HepG2 (cell line): ENCODE results near the gene RASSF9. TPM values are rescaled to one million over a fixed set of nuclear protein-coding genes. Genes with fewer than 3 reads are reported as not detected.

Source experiments
- ATAC-seq: fragments of 200-7000 bp; cut with Tn5 transposase; 3 replicates; pipeline ENCODE4 v1.9.1; 2020; ENCODE audit warnings: mild to moderate bottlenecking, moderate library complexity
- BruUV-seq: library from RNA; stranded (reverse); fragments of 400-500 nt; replicated peaks from 2 replicates; lab custom pipeline; 2021; lab: Mats Ljungman, UMichigan
- CTCF ChIA-PET: fragments of 300-600 bp; formaldehyde crosslinking; extraction: SDS; loops from one replicate; lab custom pipeline; 2021; ENCODE audit warnings: low total read pairs, inconsistent platforms, low intra/inter-chr PET ratio; lab: Yijun Ruan, JAX
- POLR2A ChIA-PET: fragments of 350-600 bp; sonication (Branson Sonifier 250); formaldehyde crosslinking; loops from one replicate; lab custom pipeline; 2020; ENCODE audit warnings: antibody characterized with exemption, inconsistent platforms; lab: Yijun Ruan, JAX
- DNase-seq: peaks from one replicate; pipeline ENCODE4 v3.0.0-alpha.2; 2015; ENCODE audit warnings: low spot score
- FAIRE-seq: peaks from 3 replicates; lab custom pipeline; 2011; peaks lifted over from hg19 to GRCh38; lab: Jason Lieb, UNC
- H2AFZ ChIP-seq: one replicate; pipeline ENCODE4 v1.6.1; 2011; ENCODE audit warnings: low read length, inconsistent platforms
- H3K27ac ChIP-seq: fragments of 300-600 bp; 3 replicates; pipeline ENCODE4 v1.8.0; 2011; ENCODE audit warnings: mixed run types, mild to moderate bottlenecking, mixed read lengths, low read length, inconsistent platforms; ENCODE audit not compliant: insufficient read depth; ENCODE audit errors: extremely low read length
- H3K27me3 ChIP-seq, 2 experiments: fragments of 200-600 bp in 1 of 2; 2 replicates in 1 of 2; 3 replicates in 1 of 2; pipeline versions ENCODE4 v1.6.0 to v1.8.0; 2011; ENCODE audit warnings: low read length in 2 of 2, mild to moderate bottlenecking in 2 of 2, moderate library complexity in 2 of 2, inconsistent platforms in 1 of 2; ENCODE audit not compliant: insufficient read depth in 2 of 2, control insufficient read depth in 1 of 2
- H3K36me3 ChIP-seq, 2 experiments: fragments of 200-600 bp in 1 of 2; replicated peaks in 1 of 2; 2 replicates in 1 of 2; 3 replicates in 1 of 2; pipeline versions ENCODE4 v1.5.1 to v1.8.0; 2011; ENCODE audit warnings: low read length in 2 of 2, inconsistent platforms in 1 of 2; ENCODE audit not compliant: insufficient read depth in 2 of 2, control insufficient read depth in 1 of 2
- H3K4me1 ChIP-seq: 2 replicates; pipeline ENCODE4 v1.5.1; 2012; ENCODE audit warnings: low read length, inconsistent platforms; ENCODE audit not compliant: insufficient read depth
- H3K4me2 ChIP-seq: 2 replicates; pipeline ENCODE4 v1.6.0; 2011; ENCODE audit warnings: low read depth, low read length, inconsistent platforms
- H3K4me3 ChIP-seq, 3 experiments: fragments of 200-600 bp in 1 of 3; sonication (generic), shearing (Covaris generic) in 1 of 3; replicated peaks in 1 of 3; 2 replicates each; pipeline ENCODE4 v1.5.1; 2011 to 2016; ENCODE audit warnings: low read length in 3 of 3, inconsistent platforms in 2 of 3, low read depth in 2 of 3, mild to moderate bottlenecking in 2 of 3, control low read depth in 1 of 3, mixed read lengths in 1 of 3; ENCODE audit not compliant: insufficient read depth in 1 of 3
- H3K79me2 ChIP-seq: one replicate; pipeline ENCODE4 v1.6.1; 2011; ENCODE audit warnings: low read length, inconsistent platforms; ENCODE audit not compliant: insufficient read depth
- H3K9ac ChIP-seq: 2 replicates; pipeline ENCODE4 v1.6.0; 2011; ENCODE audit warnings: mild to moderate bottlenecking, low read depth, low read length, inconsistent platforms; ENCODE audit not compliant: insufficient read depth
- H3K9me3 ChIP-seq: 2 replicates; pipeline ENCODE4 v1.5.1; 2012; ENCODE audit warnings: mild to moderate bottlenecking, low read length
- H4K20me1 ChIP-seq: 2 replicates; pipeline ENCODE4 v1.6.0; 2011; ENCODE audit warnings: inconsistent platforms, mild to moderate bottlenecking, low read length, moderate library complexity; ENCODE audit not compliant: insufficient read depth
- ADNP ChIP-seq: sonication (generic); formaldehyde crosslinking; IDR thresholded peaks from 2 replicates; pipeline ENCODE4 v1.4.0; 2020; ENCODE audit warnings: missing genetic modification reagents
- HNRNPUL1 ChIP-seq: fragments of 200-400 bp; formaldehyde crosslinking; IDR thresholded peaks from 2 replicates; pipeline ENCODE4 v1.6.1; 2017; ENCODE audit warnings: low read depth, mild to moderate bottlenecking, low read length, moderate library complexity
- SNAPC2 ChIP-seq: sonication (generic); formaldehyde crosslinking; IDR thresholded peaks from 2 replicates; pipeline ENCODE4 v1.8.1; 2022; ENCODE audit warnings: mild to moderate bottlenecking, missing genetic modification reagents
- TBX3 ChIP-seq: fragments of 450-650 bp; IDR thresholded peaks from 2 replicates; pipeline ENCODE4 v1.6.1; 2017; ENCODE audit warnings: antibody characterized with exemption, mild to moderate bottlenecking, inconsistent platforms, borderline replicate concordance
- ZMYM3 ChIP-seq: sonication (generic); formaldehyde crosslinking; IDR thresholded peaks from 2 replicates; pipeline ENCODE4 v1.5.1; 2020; ENCODE audit warnings: mild to moderate bottlenecking, missing genetic modification reagents
- ZNF17 ChIP-seq: sonication (generic); formaldehyde crosslinking; IDR thresholded peaks from 2 replicates; pipeline ENCODE4 v1.5.0; 2020; ENCODE audit warnings: mild to moderate bottlenecking, missing genetic modification reagents
- ZNF484 ChIP-seq: sonication (generic); formaldehyde crosslinking; IDR thresholded peaks from 2 replicates; pipeline ENCODE4 v1.5.1; 2020; ENCODE audit warnings: mild to moderate bottlenecking, low read depth, missing genetic modification reagents, borderline replicate concordance
- ZNF567 ChIP-seq: sonication (generic); formaldehyde crosslinking; IDR thresholded peaks from 2 replicates; pipeline ENCODE4 v1.8.1; 2023; ENCODE audit warnings: mild to moderate bottlenecking, missing genetic modification reagents, borderline replicate concordance
- ZNF75D ChIP-seq: sonication (generic); formaldehyde crosslinking; IDR thresholded peaks from 2 replicates; pipeline ENCODE4 v1.8.1; 2023; ENCODE audit warnings: missing genetic modification reagents, mild to moderate bottlenecking, borderline replicate concordance
- ZNF790 ChIP-seq: sonication (generic); formaldehyde crosslinking; IDR thresholded peaks from 2 replicates; pipeline ENCODE4 v1.8.0; 2022; ENCODE audit warnings: missing genetic modification reagents, mild to moderate bottlenecking, borderline replicate concordance
- ZSCAN20 ChIP-seq: sonication (generic); formaldehyde crosslinking; IDR thresholded peaks from 2 replicates; pipeline ENCODE4 v1.4.0; 2020; ENCODE audit warnings: missing genetic modification reagents, mild to moderate bottlenecking, borderline replicate concordance
- ZSCAN9 ChIP-seq: IDR thresholded peaks from 2 replicates; pipeline ENCODE4 v1.6.1; 2016; ENCODE audit warnings: borderline replicate concordance
- WGBS: methylation state at CpG from one replicate; pipeline ENCODE4 v1.1.6; 2017; ENCODE audit warnings: low lambda C conversion rate; 5-methylcytosine and 5-hydroxymethylcytosine counted together
- in situ Hi-C: cut with HindIII; loops from 2 replicates; pipeline ENCODE4 v1.10.0; 2017; ENCODE audit warnings: low pct_unique_long_range_greater_than_20kb; ENCODE audit not compliant: extremely low pct_ligation_motif_present
- intact Hi-C: fragments of 100-400 bp; cut with micrococcal nuclease; formaldehyde crosslinking; loops from one replicate; pipeline ENCODE4 v1.10.0; 2022; ENCODE audit not compliant: unreplicated experiment
- polyA plus RNA-seq, 8 experiments: library from polyadenylated mRNA; depleted of rRNA in 3 of 8; stranded (reverse) in 7 of 8; unstranded in 1 of 8; fragments of >200 nt; fragmentation: Illumina TruSeq in 4 of 8; extraction: Trizol in 4 of 8; gene quantifications; 2 replicates each; pipeline versions ENCODE4 v1.2.1 to v1.2.3, GENCODE V29; 2011 to 2016; ENCODE audit warnings: low read depth in 4 of 8, missing spikeins in 1 of 8, mixed read lengths in 1 of 8; ENCODE audit not compliant: insufficient read depth in 1 of 8
- total RNA-seq, 5 experiments: library from RNA; depleted of rRNA; stranded (reverse); fragments of >200 nt; fragmentation: Illumina TruSeq; extraction: Trizol; gene quantifications; 2 replicates each; pipeline ENCODE4 v1.2.3, GENCODE V29; 2016; ENCODE audit warnings: low read depth in 1 of 5
- TF ChIP-seq, protein P1 (sequence below): sonication (generic); formaldehyde crosslinking; IDR thresholded peaks from 2 replicates; pipeline ENCODE4 v1.4.0; 2020; ENCODE audit warnings: mild to moderate bottlenecking, missing genetic modification reagents
- TF ChIP-seq, protein P2 (sequence below), 2 experiments: sonication (generic) in 1 of 2; formaldehyde crosslinking in 1 of 2; IDR thresholded peaks; 2 replicates each; pipeline versions ENCODE4 v1.4.0 to v1.6.1; 2018 to 2020; ENCODE audit warnings: missing genetic modification reagents in 2 of 2, borderline replicate concordance in 1 of 2, low read depth in 1 of 2, mild to moderate bottlenecking in 1 of 2, missing biosample characterization in 1 of 2
- TF ChIP-seq, protein P3 (sequence below): sonication (generic); formaldehyde crosslinking; IDR thresholded peaks from 2 replicates; pipeline ENCODE4 v1.8.0; 2022; ENCODE audit warnings: missing genetic modification reagents, low read depth, mild to moderate bottlenecking, borderline replicate concordance

RASSF9 gene
- total and polyA plus RNA-seq, 2 of the 13 experiments (the other 11 are each of a cell fraction or from before 2014, with no cell fraction given), result not detected

DNA sequence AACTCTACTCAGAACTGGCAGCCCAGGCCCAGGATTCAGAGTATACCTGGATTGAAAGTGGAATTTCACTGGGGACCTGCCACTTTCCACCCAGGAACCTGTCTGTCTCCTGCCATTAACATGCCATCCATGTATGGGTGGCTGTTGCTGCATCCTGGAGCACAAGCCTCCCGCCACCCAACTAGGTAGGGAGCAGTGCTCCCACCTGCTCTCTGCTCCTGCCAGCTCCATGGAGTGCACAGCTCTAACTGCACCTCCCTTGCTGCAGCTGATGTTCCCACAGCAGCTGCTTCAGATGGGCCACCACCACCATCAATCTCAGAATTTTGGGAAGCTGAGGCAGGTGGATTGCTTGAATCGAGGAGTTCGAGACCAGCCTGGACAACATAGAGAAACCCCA, 20.8 kb upstream of the RASSF9 start:
- WGBS, result 0% methylated on average over 2 of the region's 3 CpGs
- Histone ChIP-seq H3K9ac (no peak overlapping the region), H3K79me2 (no peaks in the 10 kb centered on the region), H4K20me1 (no peaks in the 10 kb centered on the region), H3K27me3 (no peaks in the 10 kb centered on the region), H3K4me3 (no peak overlapping the region), H3K4me2 (no peak overlapping the region), H3K27ac (no peak overlapping the region), H3K4me1 (no peaks in the 10 kb centered on the region), H3K9me3 (no peaks in the 10 kb centered on the region), H3K36me3 (no peaks in the 10 kb centered on the region), H2AFZ (no peak overlapping the region)
- FAIRE-seq (no peak), ATAC-seq (no peak), DNase-seq (no peak)
- BruUV-seq, result no TSS peak
- CTCF ChIA-PET, result no interaction called here
- intact Hi-C loops (no loop called here), in situ Hi-C loops (no loop called here)
- TF ChIP-seq, protein P1, sequence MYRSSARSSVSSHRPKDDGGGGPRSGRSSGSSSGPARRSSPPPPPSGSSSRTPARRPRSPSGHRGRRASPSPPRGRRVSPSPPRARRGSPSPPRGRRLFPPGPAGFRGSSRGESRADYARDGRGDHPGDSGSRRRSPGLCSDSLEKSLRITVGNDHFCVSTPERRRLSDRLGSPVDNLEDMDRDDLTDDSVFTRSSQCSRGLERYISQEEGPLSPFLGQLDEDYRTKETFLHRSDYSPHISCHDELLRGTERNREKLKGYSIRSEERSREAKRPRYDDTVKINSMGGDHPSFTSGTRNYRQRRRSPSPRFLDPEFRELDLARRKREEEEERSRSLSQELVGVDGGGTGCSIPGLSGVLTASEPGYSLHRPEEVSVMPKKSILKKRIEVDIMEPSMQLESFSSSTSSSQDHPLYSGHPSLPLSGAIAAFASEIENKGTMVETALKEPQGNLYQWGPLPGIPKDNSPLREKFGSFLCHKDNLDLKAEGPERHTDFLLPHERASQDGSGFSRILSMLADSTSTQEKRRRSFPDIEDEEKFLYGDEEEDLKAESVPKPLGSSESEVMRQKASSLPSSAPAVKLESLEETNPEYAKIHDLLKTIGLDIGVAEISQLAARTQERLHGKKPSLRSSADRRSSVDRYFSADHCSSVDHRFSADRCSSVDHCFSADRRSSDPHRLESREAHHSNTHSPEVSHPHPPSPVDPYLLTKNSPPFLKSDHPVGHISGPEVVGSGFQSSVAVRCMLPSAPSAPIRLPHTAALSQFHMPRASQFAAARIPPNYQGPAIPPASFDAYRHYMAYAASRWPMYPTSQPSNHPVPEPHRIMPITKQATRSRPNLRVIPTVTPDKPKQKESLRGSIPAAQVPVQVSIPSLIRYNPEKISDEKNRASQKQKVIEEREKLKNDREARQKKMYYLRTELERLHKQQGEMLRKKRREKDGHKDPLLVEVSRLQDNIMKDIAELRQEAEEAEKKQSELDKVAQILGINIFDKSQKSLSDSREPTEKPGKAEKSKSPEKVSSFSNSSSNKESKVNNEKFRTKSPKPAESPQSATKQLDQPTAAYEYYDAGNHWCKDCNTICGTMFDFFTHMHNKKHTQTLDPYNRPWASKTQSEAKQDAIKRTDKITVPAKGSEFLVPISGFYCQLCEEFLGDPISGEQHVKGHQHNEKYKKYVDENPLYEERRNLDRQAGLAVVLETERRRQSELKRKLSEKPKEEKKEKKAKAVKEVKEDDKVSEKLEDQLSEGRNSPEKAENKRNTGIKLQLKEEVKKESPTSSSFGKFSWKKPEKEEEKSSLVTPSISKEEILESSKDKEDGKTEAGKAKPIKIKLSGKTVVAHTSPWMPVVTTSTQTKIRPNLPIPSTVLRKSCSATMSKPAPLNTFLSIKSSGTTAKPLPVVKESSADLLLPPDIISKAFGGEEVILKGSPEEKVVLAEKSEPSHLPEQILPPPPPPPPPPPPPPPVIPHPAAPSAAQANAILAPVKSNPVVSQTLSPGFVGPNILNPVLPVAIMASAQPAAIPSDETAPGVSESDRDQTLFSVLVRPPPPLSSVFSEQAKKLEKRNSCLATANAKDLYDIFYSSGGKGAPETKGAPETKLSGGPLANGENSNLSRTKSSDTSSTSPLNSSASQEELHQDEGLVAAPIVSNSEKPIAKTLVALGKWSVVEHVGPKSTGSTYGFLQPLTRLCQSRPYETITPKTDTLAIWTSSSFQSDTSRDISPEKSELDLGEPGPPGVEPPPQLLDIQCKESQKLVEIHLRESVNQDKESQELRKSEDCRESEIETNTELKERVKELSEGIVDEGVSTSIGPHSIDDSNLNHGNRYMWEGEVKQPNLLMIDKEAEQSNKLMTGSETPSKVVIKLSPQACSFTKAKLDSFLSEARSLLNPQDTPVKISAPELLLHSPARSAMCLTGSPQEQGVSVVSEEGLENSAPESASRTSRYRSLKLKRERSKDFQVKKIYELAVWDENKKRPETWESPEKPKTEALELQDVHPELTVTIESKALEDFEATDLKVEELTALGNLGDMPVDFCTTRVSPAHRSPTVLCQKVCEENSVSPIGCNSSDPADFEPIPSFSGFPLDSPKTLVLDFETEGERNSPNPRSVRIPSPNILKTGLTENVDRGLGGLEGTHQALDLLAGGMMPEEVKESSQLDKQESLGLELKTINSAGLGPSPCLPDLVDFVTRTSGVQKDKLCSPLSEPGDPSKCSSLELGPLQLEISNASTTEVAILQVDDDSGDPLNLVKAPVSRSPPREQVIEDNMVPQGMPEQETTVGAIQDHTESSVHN (CRISPR knock-in tag), result no peak
- no peak for TF ChIP-seq ZSCAN9
- no peak for TF ChIP-seq ZMYM3 (CRISPR knock-in tag)
- TF ChIP-seq, protein P2, sequence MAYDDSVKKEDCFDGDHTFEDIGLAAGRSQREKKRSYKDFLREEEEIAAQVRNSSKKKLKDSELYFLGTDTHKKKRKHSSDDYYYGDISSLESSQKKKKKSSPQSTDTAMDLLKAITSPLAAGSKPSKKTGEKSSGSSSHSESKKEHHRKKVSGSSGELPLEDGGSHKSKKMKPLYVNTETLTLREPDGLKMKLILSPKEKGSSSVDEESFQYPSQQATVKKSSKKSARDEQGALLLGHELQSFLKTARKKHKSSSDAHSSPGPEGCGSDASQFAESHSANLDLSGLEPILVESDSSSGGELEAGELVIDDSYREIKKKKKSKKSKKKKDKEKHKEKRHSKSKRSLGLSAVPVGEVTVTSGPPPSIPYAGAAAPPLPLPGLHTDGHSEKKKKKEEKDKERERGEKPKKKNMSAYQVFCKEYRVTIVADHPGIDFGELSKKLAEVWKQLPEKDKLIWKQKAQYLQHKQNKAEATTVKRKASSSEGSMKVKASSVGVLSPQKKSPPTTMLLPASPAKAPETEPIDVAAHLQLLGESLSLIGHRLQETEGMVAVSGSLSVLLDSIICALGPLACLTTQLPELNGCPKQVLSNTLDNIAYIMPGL (CRISPR knock-in tag; IDR thresholded peaks at IDR 0.05; ENCODE audit: borderline replicate concordance in 1 of 2, low read depth in 1 of 2), result no peak
- no peak for TF ChIP-seq ZNF567 (CRISPR knock-in tag)
- TF ChIP-seq, protein P3, sequence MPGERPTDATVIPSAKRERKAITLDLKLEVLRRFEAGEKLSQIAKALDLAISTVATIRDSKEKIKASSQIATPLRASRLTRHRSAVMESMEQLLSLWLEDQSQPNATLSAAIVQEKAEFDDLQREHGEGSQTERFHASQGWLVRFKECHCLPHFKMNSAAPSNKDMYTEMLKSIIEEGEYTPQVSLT (CRISPR knock-in tag), result no peak
- TF ChIP-seq ZNF484 (CRISPR knock-in tag), result no peak
- TF ChIP-seq ZNF17 (CRISPR knock-in tag), result no peak
- no peak for TF ChIP-seq ZSCAN20
- no peak for TF ChIP-seq SNAPC2
- TF ChIP-seq ADNP (CRISPR knock-in tag), result no peak
- TF ChIP-seq HNRNPUL1, result no peak
- TF ChIP-seq ZNF75D, result no peak
- TF ChIP-seq ZNF790 (CRISPR knock-in tag), result no peak
- no peak for TF ChIP-seq TBX3
- POLR2A ChIA-PET, result no interaction called here
